ENCODE data around the gene SH3BP5.

Gene SH3BP5

GRCh38 chr3:15347063-15347736, 14.8 kb upstream of the SH3BP5 start:
- no peak for DNase-seq (ENCODE audit: low spot score)

DNA sequence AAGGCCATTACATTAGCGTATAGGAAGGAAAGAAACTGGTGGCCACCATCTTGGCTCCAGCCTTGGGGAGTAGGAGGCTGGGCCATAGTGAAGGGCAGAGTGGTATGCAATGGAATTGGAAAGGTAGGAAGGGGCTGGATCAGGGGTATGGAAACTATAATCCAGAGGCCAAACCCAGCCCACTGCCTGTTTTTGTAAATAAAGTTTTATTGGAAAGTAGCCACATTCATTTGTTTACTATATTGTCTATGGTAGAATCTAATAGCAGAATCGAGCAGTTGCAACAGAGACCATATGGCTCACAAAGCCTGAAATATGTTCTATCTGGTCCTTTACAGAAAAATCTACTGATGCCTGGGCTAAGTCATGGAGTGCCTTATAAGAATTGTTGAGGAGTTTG, 14.1 kb upstream of the SH3BP5 start:
- no peak for DNase-seq (ENCODE audit: low spot score)

DNA sequence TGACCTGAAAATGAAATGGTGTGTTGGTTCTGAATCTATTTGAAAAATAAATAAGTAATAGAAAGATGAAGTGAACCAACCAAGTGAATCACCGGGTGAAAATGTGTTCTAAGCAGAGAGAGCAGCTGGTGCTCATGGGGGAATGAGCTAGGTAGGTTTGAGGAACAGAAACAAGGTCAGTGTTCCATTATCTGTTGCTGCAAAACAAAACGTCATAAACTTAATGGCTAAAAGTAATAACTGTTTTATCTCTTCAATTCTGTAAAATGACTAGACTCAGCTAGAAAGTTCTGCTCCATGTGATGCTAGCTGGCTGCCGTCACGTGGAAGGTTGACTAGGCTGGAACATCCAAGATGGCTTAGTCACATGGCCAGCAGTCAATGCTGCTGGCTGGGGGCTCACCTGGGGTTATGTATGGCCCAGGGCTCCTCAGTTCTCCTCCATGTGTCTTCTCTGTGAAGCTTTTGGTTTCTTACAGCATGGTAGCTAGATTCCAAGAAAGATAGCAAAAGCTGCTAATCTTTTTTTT, 13.3 kb upstream of the SH3BP5 start:
- DNase-seq (ENCODE audit: low spot score), result no peak

DNA sequence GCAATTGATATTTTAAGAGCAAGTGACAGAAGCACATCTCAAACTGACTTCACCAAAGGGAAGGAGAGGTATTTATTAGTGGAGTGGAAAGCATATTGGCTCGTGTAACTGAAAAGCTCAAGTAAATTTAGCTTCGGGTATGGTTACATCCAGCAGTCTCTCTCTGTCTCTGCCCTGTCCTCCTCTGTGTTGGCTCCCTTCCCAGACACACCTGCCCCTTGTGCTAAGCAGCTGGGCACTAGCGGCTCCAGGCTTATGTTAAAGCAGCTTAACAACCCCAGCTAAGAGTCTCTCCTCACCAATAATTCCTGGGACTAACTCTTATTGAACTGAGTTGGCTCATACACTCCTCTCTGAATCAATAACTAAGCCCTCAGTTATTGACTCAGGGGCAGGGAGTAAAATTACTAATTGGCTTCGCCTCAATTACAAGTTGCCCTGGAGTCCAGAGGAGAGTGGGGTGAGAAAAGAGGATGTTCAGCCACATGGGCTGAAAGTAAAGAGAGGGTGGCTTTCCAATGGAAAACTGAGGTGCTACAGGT, 12.8 kb upstream of the SH3BP5 start:
- no peak for DNase-seq (ENCODE audit: low spot score)

DNA sequence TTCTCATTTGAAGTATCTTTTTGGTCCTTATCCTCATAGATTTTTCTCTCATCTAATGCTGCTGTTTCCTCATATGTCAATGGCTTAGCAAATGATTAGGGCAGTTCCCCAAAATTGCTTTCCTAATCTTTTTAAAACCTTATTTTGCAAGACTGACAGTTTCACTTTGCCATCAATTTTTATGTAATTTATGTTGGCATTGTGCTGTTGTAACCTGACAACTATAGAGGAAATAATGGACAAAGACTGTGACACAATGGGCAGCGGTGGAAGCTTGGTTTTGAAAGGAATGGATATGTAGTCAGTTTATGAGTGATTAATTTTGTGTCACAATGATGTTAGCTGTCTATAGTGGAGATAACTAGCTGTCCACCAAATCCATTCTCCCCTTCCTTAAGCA, 10.6 kb upstream of the SH3BP5 start:
- DNase-seq (ENCODE audit: low spot score), result no peak

- DNase-seq (ENCODE audit: low spot score), result no peak
These were observed 9.9 kb upstream of the SH3BP5 start for GRCh38 chr3:15342246-15342645.

- no peak for DNase-seq (ENCODE audit: low spot score)
These were observed 8.8 kb upstream of the SH3BP5 start for GRCh38 chr3:15341030-15341726.

DNA sequence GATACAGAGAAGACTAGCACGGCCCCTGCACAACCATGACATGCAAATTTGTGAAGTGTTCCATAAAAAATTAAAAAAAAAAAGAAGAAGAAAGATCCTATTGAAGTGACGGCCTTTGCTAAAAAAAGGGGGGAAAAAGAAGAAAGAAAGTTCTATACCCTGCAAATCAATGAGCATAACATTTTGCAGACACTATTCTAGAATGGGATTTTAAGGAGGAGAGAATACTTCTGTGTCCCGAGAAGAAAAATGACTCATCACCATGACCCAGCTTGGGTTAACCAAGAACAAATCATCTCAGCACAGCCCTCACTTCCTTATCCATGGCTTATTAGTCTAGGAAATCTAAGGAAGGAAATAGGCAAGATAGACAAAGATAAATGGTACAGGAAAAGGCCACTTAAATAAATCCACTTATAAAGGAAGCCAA, 7.4 kb upstream of the SH3BP5 start:
- DNase-seq (ENCODE audit: low spot score), result peak; percentile 86

- DNase-seq (ENCODE audit: low spot score), result no peak
These were observed 6.6 kb upstream of the SH3BP5 start for GRCh38 chr3:15339001-15339400.

DNA sequence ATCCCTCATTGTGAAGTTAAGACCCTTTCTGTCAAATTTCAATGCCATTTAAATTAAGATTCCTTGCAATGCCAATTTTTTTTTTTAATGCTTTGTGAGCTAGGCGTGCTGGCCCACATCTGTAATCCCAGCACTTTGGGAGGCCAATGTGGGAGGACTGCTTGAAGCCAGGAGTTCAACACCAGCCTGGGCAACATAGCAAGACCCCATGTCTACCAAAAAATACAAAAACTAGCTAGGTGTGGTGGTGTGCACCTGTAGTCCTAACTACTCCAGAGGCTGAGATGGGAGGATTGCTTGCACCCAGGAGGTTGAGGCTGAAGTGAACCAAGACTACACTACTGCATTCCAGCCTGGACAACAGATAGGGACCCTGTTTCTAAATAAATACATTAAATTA, 5.6 kb upstream of the SH3BP5 start:
- DNase-seq (ENCODE audit: low spot score), result no peak

GRCh38 chr3:15336057-15336456, 3.7 kb upstream of the SH3BP5 start:
- no peak for DNase-seq (ENCODE audit: low spot score)

DNA sequence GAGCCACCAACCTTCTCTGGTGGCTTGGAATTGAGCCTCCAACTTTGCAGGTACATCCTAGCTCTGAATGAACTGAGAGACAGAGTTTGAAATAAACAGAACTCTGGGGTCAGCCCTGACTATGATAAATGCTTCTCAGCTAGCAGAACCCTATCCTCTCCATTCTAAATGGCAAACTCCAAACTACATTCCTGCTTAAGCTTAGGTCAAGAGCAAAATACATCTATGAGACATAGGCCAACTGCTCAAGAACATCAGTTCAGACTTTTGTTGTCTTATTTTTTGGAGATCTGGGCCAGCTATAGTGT, 1.5 kb upstream of the SH3BP5 start:
- DNase-seq (ENCODE audit: low spot score), result no peak

DNA sequence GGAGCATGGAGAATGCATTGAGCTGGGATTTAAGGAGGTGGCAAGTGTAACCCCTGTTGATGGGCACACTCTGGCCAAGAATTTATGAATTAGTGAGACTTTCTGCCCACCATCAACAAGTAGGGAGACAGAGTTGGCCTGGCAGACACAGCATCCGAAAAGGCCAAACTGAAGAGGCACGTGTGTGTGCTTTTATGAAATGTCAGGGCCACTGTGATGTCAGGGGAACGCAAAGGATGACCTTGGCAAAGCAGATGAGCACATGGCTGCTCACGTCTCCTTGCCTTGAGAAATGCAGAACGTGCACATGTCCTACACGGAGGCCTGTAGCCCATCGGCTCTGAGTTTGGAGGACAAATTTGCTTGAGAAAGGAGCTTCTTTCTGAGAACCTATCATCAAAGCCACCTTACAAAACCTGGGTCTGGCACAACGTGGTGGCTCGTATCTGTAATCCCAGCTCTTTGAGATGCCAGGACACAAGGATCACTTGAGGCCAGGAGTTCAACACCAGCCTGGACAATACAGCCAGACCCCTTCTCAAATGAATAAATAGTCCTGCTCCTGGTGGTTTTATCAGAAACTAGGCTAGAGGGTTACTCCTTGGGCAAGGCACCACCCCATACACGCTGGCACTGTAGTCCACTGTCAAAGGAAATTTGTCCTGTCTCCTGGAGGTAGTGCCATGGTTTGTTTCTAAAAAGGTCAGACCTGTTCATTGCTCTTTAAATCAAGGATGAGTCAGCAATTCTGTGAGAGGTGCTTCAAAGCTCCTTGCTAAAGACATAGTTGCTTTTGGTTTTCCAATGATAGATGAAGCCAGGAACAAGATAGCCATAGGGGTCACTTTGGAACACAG, 941 bp upstream of the SH3BP5 start:
- no peak for DNase-seq (ENCODE audit: low spot score)

GRCh38 chr3:15331606-15332404, 581 bp downstream of the SH3BP5 start:
- DNase-seq (ENCODE audit: low spot score), result peak; percentile 16

GRCh38 chr3:15331072-15331605, 1.2 kb downstream of the SH3BP5 start:
- no peak for DNase-seq (ENCODE audit: low spot score)

- DNase-seq (ENCODE audit: low spot score), result peak; percentile 51
These were observed 2.3 kb downstream of the SH3BP5 start for GRCh38 chr3:15330031-15330596.

DNA sequence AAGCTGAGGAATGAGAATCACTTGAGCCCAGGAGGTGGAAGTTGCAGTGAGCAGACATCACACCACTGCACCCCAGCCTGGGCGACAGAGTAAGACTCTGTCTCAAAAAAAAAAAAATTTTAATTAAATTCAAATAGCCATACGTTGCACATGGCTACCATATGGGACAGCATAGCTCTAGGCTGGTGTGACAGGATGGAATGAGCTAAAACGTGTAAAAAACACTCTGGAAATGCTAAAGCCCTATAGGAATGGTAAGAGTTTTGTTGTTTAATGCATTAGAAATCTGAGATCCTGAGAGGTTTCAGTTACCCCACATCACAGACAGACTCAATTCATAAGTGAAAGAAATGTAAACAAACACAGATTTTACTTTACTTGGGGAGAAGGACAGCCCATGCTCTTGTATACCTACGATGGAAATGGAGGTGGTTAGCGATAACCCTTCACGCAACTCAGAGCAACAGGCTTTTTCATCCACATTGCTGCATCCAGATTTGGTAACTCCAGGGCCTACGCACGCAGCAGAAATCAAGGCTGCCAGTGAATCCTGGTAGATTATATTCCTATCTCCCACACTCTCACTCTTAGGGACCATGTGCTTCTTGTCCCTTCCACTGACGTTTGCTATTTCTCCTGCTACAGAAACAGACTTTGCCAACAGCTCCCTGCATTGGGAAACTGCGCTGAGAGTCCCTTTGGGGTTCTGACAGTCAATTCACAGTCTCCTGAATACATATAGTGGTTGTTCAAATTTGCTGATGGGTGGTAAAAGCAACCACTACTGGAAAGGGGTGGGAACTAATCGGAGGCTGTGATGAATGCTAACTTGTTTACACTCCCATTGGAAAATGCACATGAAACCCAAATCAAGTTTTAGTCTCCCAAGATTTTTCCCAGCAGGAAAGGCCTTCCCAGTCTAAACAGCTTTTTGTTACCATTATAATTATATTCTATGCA, 3.1 kb downstream of the SH3BP5 start:
- no peak for DNase-seq (ENCODE audit: low spot score)

DNA sequence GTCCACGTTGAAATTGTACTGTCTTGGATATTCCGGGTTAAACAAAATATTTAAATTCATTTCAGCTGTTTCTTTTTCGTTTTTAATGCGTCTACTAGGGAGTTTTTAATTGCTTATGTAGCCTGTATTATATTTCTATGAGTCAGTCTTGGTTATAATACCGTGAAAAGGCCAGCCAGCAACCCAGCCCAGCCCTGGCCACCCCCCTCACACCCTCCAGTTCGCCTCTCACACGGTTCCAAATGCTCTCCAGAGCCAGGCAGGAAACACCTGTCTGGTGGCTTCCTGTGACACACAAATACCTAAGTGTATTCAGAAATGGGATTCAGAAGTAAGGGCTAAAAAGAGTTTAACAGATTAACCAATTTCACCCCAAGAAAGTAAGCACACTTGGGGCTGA, 4.4 kb downstream of the SH3BP5 start:
- DNase-seq (ENCODE audit: low spot score), result no peak

DNA sequence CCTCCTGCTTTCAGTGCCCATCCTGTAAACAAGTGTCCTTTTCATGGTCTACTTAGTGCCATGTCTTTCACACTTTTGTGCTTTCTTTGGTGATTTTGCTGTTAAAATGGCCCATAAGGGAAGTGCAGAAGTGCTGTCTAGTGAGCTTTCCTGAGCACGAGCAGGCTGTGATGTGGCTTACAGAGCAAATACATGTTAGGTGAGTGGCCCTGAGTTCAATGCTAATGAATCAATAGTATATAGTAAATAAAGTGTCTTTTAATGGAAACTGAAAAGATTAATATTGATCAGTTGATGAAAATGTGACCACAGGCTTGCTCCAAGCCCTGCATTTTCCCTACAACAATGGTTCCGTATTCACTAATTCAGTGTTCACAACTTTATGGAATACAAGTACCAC, 5.7 kb downstream of the SH3BP5 start:
- no peak for DNase-seq (ENCODE audit: low spot score)

DNA sequence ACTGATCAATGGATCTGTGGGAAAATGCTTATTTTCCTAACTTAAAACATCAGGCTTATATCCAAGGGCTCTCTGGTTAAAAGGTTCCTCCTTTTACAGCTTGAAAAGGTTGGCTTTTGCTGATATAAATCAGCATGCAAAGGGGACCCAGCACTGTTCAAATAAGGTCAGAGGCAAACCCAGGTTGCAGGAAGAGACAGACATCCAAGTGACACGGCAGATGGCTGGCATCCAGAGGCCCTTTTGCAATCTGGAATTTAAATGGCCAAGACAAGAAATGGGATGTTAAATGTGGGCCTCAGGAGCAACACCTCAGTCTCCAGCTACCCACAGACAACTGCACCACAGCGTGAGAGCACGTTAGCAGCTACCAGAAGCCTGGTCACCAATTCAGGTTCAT, 6.3 kb downstream of the SH3BP5 start:
- no peak for DNase-seq (ENCODE audit: low spot score)

Data from AG08395 (cell line).